ENCODE data around the gene RNF20.

GRCh38 chr9:101487443-101487840, 46.2 kb upstream of the RNF20 start:
- TF ChIP-seq CTCF (IDR thresholded peaks at IDR 0.05) = no peak
- TF ChIP-seq POLR2A (IDR thresholded peaks at IDR 0.05) = no peak
